ENCODE results near the gene TMEM14C. TPM values are rescaled to one million over a fixed set of nuclear protein-coding genes. Genes with fewer than 3 reads are reported as not detected.

The TMEM14C gene
- total and polyA plus RNA-seq, 8 donors = 25.4 to 79.0 (median 38.0) TPM

GRCh38 chr6:10684618-10685017 is 38.3 kb upstream of the TMEM14C start:
- Histone ChIP-seq H3K27ac (no peak overlapping the region), H3K4me1 (no peaks in the 10 kb centered on the region), H3K9me3 (no peaks in the 10 kb centered on the region), H3K27me3 (no peaks in the 10 kb centered on the region), H3K36me3 (no peaks in the 10 kb centered on the region), H3K4me3 (no peak overlapping the region)
- TF ChIP-seq, protein P1, sequence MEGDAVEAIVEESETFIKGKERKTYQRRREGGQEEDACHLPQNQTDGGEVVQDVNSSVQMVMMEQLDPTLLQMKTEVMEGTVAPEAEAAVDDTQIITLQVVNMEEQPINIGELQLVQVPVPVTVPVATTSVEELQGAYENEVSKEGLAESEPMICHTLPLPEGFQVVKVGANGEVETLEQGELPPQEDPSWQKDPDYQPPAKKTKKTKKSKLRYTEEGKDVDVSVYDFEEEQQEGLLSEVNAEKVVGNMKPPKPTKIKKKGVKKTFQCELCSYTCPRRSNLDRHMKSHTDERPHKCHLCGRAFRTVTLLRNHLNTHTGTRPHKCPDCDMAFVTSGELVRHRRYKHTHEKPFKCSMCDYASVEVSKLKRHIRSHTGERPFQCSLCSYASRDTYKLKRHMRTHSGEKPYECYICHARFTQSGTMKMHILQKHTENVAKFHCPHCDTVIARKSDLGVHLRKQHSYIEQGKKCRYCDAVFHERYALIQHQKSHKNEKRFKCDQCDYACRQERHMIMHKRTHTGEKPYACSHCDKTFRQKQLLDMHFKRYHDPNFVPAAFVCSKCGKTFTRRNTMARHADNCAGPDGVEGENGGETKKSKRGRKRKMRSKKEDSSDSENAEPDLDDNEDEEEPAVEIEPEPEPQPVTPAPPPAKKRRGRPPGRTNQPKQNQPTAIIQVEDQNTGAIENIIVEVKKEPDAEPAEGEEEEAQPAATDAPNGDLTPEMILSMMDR (IDR thresholded peaks at IDR 0.05) = no peak
- no peak for DNase-seq
- 63 to 77% methylated on average over 5 of the region's 5 CpGs for WGBS, 2 donors
- FAIRE-seq = no peak
- intact Hi-C loops (cut with DNase I) = no loop called here
- ATAC-seq = no peak

GRCh38 chr6:10685092-10685915 is 37.6 kb upstream of the TMEM14C start:
- no peaks in the 10 kb centered on the region for H3K36me3 ChIP-seq
- H3K4me3 ChIP-seq = no peak overlapping the region
- H3K4me1 ChIP-seq = no peaks in the 10 kb centered on the region
- DNase-seq (no peak), FAIRE-seq (no peak), ATAC-seq (no peak)
- TF ChIP-seq, protein P1 (IDR thresholded peaks at IDR 0.05) = no peak
- 66 to 88% methylated on average over 3 of the region's 3 CpGs for WGBS, 2 donors
- no peak overlapping the region for H3K27ac ChIP-seq
- intact Hi-C loops (cut with DNase I) = no loop called here
- no peaks in the 10 kb centered on the region for H3K9me3 ChIP-seq
- no peaks in the 10 kb centered on the region for H3K27me3 ChIP-seq

DNA sequence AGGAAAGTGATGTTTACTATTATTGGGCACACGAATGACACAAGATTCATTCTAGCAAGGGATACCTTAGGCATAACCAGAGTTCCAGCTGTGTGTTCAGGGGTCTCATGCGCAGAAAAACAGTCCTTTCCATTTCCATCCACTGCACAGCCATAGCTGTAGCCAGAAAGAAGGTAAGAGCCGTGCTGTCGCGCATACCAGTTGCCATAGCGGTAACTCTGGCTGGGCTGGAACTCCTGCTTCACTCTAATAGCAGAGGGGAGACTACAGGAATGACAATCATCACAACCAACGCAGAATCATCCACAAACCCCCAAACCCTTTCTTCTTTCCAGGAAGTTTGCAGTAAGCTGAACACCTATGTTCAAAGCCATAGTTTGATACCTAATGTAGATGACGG is 36.0 kb upstream of the TMEM14C start:
- Histone ChIP-seq H3K27ac (no peak overlapping the region), H3K4me1 (peaks cover 0 to 2% (median 0%) of the 10 kb centered on the region in 3 donors), H3K27me3 (no peaks in the 10 kb centered on the region), H3K4me3 (no peak overlapping the region), H3K9me3 (no peaks in the 10 kb centered on the region), H3K36me3 (no peaks in the 10 kb centered on the region)
- intact Hi-C loops (cut with DNase I) = no loop called here
- ATAC-seq (no peak), DNase-seq (no peak), FAIRE-seq (no peak)
- TF ChIP-seq, protein P1 (IDR thresholded peaks at IDR 0.05) = no peak
- WGBS, 2 donors = 70 to 71% methylated on average over 8 of the region's 8 CpGs

DNA sequence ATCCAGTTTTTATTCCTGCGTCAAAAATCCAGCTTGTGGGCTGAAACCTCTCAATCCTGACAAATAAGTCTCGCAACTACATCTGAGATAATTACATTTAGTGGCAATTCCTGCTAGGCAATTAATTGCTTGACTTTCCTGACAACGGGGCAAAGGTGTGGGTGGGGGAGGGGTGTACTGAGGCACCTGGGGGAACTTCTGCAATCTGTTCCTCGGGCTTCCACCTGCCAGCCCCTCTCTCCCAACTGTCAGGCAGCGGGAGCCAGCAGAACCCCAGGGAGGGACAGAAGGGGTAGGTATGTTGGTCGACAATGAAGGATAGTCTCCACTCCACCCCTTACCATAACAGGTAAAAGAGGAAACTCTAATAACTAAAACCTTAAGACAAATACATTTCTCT is 35.3 kb upstream of the TMEM14C start:
- Histone ChIP-seq H3K27me3 (no peaks in the 10 kb centered on the region), H3K36me3 (no peaks in the 10 kb centered on the region), H3K4me3 (no peak overlapping the region), H3K9me3 (no peaks in the 10 kb centered on the region), H3K4me1 (peaks cover 0 to 4% (median 0%) of the 10 kb centered on the region in 3 donors), H3K27ac (no peak overlapping the region)
- 35 to 39% methylated on average over 6 of the region's 6 CpGs for WGBS, 2 donors
- ATAC-seq (no peak), DNase-seq (no peak), FAIRE-seq (no peak)
- intact Hi-C loops (cut with DNase I) = no loop called here
- TF ChIP-seq, protein P1 (IDR thresholded peaks at IDR 0.05) = no peak
